Vagina (tissue), 2 donors: ENCODE data around the gene BMPR1A.
"Not testable (repeated sequence)": the region's sequence is repeated elsewhere in the genome, so short reads cannot be mapped to it uniquely, and the experiment has no call there.

ENCODE experiments used
- POLR2A ChIP-seq, 2 donors: fragments of 450-650 bp; IDR thresholded peaks; one replicate each; pipeline ENCODE4 v1.6.1; 2017; ENCODE audit warnings: antibody characterized with exemption in 2 of 2, mild to moderate bottlenecking in 2 of 2, moderate library complexity in 2 of 2
- TF ChIP-seq, protein P1 (sequence below), 3 experiments: fragments of 450-650 bp in 2 of 3; fragments of 200-600 bp in 1 of 3; sonication (generic) in 1 of 3; IDR thresholded peaks; one replicate each; pipeline ENCODE4 v1.5.1; 2017 to 2019; ENCODE audit warnings: antibody characterized with exemption in 3 of 3, mild to moderate bottlenecking in 2 of 3, moderate library complexity in 2 of 3

GRCh38 chr10:86978457-86978856 lies 222.0 kb downstream of the BMPR1A start:
- not testable (repeated sequence) for TF ChIP-seq POLR2A (IDR thresholded peaks at IDR 0.05)
- TF ChIP-seq, protein P1, sequence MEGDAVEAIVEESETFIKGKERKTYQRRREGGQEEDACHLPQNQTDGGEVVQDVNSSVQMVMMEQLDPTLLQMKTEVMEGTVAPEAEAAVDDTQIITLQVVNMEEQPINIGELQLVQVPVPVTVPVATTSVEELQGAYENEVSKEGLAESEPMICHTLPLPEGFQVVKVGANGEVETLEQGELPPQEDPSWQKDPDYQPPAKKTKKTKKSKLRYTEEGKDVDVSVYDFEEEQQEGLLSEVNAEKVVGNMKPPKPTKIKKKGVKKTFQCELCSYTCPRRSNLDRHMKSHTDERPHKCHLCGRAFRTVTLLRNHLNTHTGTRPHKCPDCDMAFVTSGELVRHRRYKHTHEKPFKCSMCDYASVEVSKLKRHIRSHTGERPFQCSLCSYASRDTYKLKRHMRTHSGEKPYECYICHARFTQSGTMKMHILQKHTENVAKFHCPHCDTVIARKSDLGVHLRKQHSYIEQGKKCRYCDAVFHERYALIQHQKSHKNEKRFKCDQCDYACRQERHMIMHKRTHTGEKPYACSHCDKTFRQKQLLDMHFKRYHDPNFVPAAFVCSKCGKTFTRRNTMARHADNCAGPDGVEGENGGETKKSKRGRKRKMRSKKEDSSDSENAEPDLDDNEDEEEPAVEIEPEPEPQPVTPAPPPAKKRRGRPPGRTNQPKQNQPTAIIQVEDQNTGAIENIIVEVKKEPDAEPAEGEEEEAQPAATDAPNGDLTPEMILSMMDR (IDR thresholded peaks at IDR 0.05) = not testable (repeated sequence)
